Osteoblast (primary cell): ENCODE measurements around the gene MLLT6. TPM values are rescaled to one million over a fixed set of nuclear protein-coding genes. Genes with fewer than 3 reads are reported as not detected.

Source experiments
- DNase-seq: peaks from one replicate; pipeline ENCODE4 v3.0.0; 2011; ENCODE audit warnings: low spot score, mixed read lengths; ENCODE audit not compliant: insufficient read length; ENCODE audit errors: missing footprints
- H2AFZ ChIP-seq: 2 replicates; pipeline ENCODE4 v1.6.0; 2011; ENCODE audit warnings: mild to moderate bottlenecking, low read length
- H3K27ac ChIP-seq: 2 replicates; pipeline ENCODE4 v1.5.1; 2011; ENCODE audit warnings: mild to moderate bottlenecking, low read depth, low read length, moderate library complexity
- H3K27me3 ChIP-seq: 2 replicates; pipeline ENCODE4 v1.6.0; 2012; ENCODE audit warnings: mild to moderate bottlenecking, control low read depth, inconsistent platforms, low read length, moderate library complexity; ENCODE audit not compliant: insufficient read depth
- H3K36me3 ChIP-seq: 2 replicates; pipeline ENCODE4 v1.5.1; 2011; ENCODE audit warnings: mild to moderate bottlenecking, low read length, control low read depth, moderate library complexity; ENCODE audit not compliant: insufficient read depth
- H3K4me1 ChIP-seq: 2 replicates; pipeline ENCODE4 v1.5.1; 2011; ENCODE audit warnings: mild to moderate bottlenecking, low read length, control low read depth, moderate library complexity; ENCODE audit not compliant: insufficient read depth
- H3K4me2 ChIP-seq: 2 replicates; pipeline ENCODE4 v1.6.0; 2011; ENCODE audit warnings: mild to moderate bottlenecking, low read length; ENCODE audit not compliant: insufficient read depth
- H3K4me3 ChIP-seq: fragments of 200-600 bp; sonication (generic); 3 replicates; pipeline ENCODE4 v1.5.1; 2012; ENCODE audit warnings: mild to moderate bottlenecking, low read length, inconsistent platforms; ENCODE audit not compliant: insufficient read depth
- H3K79me2 ChIP-seq: 2 replicates; pipeline ENCODE4 v1.6.0; 2012; ENCODE audit warnings: mild to moderate bottlenecking, low read length, control low read depth, inconsistent platforms; ENCODE audit not compliant: insufficient read depth
- H3K9me3 ChIP-seq: 2 replicates; pipeline ENCODE4 v1.5.1; 2011; ENCODE audit warnings: low read depth, low read length, control low read depth
- H4K20me1 ChIP-seq: 2 replicates; pipeline ENCODE4 v1.6.0; 2012; ENCODE audit warnings: mild to moderate bottlenecking, low read length, control low read depth; ENCODE audit not compliant: insufficient read depth
- total RNA-seq: library from RNA; depleted of rRNA; stranded (reverse); fragments of >200 nt; gene quantifications from 2 replicates; pipeline ENCODE4 v1.2.3, GENCODE V29; 2012
- TF ChIP-seq, protein P1 (sequence below): IDR thresholded peaks from 2 replicates; pipeline ENCODE4 v1.5.1; 2011; ENCODE audit warnings: mild to moderate bottlenecking, low read depth, low read length, moderate library complexity; ENCODE audit errors: extremely low read depth

MLLT6 gene
- total RNA-seq, 1 donor: 33.3 TPM

DNA sequence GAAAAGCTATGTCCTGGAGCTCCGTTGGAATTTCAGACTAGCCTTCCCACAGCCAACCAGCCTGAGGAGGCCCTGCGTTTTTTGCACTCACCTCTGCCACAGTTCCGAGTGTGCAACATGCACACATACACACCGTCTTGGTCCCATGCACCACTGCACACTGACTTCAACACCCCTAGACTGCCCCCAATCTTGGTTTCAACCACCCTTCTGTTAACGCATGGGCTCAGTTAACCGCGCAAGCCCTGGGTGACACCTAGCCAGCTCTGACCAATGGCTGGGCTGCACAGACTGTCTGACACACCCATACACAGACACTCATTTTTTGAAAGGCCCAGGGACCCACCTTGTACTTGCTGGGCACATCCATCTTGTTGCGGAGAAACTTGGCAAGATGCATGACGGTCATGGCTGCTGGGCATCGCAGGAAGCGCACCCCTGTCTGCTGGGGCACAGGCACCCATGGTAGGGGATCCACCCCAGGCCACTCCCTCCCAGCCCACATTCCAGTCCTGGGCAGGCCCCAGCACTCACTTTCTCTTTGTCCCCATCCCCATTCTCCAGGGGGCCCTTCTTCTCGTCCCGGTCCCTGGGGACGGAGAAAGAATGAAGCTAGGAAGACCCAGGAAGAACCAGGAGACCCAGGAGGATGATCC is 33.1 kb downstream of the MLLT6 start:
- TF ChIP-seq, protein P1, sequence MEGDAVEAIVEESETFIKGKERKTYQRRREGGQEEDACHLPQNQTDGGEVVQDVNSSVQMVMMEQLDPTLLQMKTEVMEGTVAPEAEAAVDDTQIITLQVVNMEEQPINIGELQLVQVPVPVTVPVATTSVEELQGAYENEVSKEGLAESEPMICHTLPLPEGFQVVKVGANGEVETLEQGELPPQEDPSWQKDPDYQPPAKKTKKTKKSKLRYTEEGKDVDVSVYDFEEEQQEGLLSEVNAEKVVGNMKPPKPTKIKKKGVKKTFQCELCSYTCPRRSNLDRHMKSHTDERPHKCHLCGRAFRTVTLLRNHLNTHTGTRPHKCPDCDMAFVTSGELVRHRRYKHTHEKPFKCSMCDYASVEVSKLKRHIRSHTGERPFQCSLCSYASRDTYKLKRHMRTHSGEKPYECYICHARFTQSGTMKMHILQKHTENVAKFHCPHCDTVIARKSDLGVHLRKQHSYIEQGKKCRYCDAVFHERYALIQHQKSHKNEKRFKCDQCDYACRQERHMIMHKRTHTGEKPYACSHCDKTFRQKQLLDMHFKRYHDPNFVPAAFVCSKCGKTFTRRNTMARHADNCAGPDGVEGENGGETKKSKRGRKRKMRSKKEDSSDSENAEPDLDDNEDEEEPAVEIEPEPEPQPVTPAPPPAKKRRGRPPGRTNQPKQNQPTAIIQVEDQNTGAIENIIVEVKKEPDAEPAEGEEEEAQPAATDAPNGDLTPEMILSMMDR: no peak
- H3K36me3 ChIP-seq: peaks cover 58% of the 10 kb centered on the region
- peaks cover 67% of the 10 kb centered on the region for H3K79me2 ChIP-seq
- H3K4me2 ChIP-seq: no peak overlapping the region
- H2AFZ ChIP-seq: no peak overlapping the region
- no peaks in the 10 kb centered on the region for H3K9me3 ChIP-seq
- peak; percentile 74 for DNase-seq
- H4K20me1 ChIP-seq: peaks cover 65% of the 10 kb centered on the region
- H3K4me3 ChIP-seq: no peak overlapping the region
- peaks cover 30% of the 10 kb centered on the region for H3K4me1 ChIP-seq
- no peaks in the 10 kb centered on the region for H3K27me3 ChIP-seq
- no peak overlapping the region for H3K27ac ChIP-seq

DNA sequence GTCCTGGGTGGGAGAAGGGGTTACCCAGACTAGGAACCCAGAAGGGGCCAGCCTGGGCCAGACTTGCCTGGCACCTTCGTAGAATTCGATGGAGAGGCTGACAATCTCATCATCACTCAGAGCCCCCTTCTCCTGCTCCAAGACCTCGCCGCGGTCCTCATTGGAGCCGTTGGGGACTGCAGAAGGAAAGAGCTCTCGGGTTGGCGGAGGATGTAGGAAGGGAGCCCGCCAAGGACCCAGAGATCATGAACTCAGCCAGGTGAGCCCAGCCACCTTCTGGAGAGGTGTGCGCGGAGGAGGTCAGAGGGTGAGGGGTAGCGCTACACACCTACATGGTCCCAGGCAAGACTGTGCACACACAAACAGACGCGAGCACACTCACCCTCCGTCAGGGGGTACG is 33.6 kb downstream of the MLLT6 start:
- Histone ChIP-seq H3K4me2 (no peak overlapping the region), H3K27me3 (no peaks in the 10 kb centered on the region), H3K27ac (no peak overlapping the region), H3K36me3 (peaks cover 53% of the 10 kb centered on the region), H2AFZ (no peak overlapping the region), H4K20me1 (peaks cover 65% of the 10 kb centered on the region), H3K4me3 (no peak overlapping the region), H3K9me3 (no peaks in the 10 kb centered on the region), H3K79me2 (peaks cover 67% of the 10 kb centered on the region), H3K4me1 (peaks cover 30% of the 10 kb centered on the region)
- TF ChIP-seq, protein P1: no peak
- peak; percentile 46 for DNase-seq

DNA sequence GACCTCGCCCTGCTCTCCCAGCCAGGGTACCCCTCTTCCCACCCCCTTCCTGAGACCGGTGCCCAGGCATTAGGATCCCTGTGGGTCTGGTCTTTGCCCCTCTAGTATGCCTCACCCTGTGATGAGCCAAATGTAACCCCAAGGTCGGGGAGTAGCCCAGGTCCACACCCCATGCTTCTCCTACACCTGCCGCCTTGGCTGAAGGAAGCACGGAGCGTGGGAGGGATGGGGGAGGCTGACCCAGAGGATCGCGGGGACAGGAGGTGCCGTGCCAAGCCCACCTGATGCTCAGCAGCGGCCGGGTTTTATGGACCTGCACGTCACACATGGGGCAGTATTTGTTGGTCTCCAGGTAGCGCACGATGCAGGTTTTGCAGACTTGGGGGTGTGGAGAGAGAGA is 34.2 kb downstream of the MLLT6 start:
- TF ChIP-seq, protein P1: no peak
- peaks cover 46% of the 10 kb centered on the region for H3K36me3 ChIP-seq
- no peaks in the 10 kb centered on the region for H3K9me3 ChIP-seq
- no peak overlapping the region for H3K27ac ChIP-seq
- H3K27me3 ChIP-seq: no peaks in the 10 kb centered on the region
- peak; percentile 71 for DNase-seq
- H3K4me3 ChIP-seq: no peak overlapping the region
- peaks cover 30% of the 10 kb centered on the region for H3K4me1 ChIP-seq
- peaks cover 65% of the 10 kb centered on the region for H4K20me1 ChIP-seq
- peaks cover 68% of the 10 kb centered on the region for H3K79me2 ChIP-seq
- H2AFZ ChIP-seq: no peak overlapping the region
- H3K4me2 ChIP-seq: no peak overlapping the region

DNA sequence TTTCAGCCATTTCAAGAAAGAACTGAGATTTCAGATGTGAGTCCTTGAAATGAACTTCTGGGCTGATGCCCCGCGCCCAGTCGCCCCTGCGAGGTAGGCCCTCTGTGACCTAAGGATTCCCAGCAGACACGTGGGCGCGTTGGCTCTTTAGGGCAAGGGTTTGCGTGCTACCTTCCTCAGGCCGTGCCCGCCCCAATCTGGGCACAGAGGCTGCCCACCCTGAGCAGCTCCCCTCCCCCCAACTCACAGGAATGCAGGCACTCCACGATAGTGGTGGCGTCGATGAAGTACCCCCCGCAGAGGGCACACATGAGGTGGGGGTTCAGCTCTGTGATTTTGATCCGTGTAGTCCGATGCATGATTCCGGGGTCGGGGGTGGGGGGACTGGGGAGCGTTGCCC is 35.0 kb downstream of the MLLT6 start:
- no peak overlapping the region for H3K4me3 ChIP-seq
- no peaks in the 10 kb centered on the region for H3K27me3 ChIP-seq
- TF ChIP-seq, protein P1: no peak
- peaks cover 46% of the 10 kb centered on the region for H3K36me3 ChIP-seq
- peaks cover 72% of the 10 kb centered on the region for H3K79me2 ChIP-seq
- no peak overlapping the region for H2AFZ ChIP-seq
- no peak overlapping the region for H3K4me2 ChIP-seq
- peaks cover 63% of the 10 kb centered on the region for H4K20me1 ChIP-seq
- H3K27ac ChIP-seq: no peak overlapping the region
- DNase-seq: peak; percentile 48
- peaks cover 29% of the 10 kb centered on the region for H3K4me1 ChIP-seq
- H3K9me3 ChIP-seq: no peaks in the 10 kb centered on the region
